GM12872 (cell line): Measurements from ENCODE around the gene NTF3.

ENCODE experiments used
- TF ChIP-seq, protein P1 (sequence below): IDR thresholded peaks from 3 replicates; pipeline ENCODE4 v1.5.1; 2011; ENCODE audit warnings: low read depth, mild to moderate bottlenecking, low read length, moderate library complexity; ENCODE audit not compliant: insufficient read depth

The NTF3 gene

DNA sequence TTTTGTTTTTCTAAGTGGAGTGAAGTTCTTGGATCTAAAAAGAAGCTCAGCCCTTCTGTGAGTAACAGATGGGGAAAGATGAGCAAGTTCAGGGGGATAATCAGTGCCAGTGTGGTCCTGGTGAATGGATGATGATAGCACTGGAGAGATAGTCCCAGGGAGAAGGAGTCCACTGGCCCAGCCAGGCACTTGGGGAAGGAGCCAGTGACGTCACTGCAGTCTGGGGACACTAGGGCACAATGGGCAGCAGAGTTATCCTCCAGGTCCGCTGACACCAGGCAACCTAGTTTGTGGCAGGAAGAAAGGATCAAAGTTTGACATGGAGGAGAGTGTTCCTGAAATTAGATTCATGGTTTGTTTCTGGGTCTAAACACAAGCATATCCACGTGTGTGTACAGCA, 101.5 kb downstream of the NTF3 start:
- TF ChIP-seq, protein P1, sequence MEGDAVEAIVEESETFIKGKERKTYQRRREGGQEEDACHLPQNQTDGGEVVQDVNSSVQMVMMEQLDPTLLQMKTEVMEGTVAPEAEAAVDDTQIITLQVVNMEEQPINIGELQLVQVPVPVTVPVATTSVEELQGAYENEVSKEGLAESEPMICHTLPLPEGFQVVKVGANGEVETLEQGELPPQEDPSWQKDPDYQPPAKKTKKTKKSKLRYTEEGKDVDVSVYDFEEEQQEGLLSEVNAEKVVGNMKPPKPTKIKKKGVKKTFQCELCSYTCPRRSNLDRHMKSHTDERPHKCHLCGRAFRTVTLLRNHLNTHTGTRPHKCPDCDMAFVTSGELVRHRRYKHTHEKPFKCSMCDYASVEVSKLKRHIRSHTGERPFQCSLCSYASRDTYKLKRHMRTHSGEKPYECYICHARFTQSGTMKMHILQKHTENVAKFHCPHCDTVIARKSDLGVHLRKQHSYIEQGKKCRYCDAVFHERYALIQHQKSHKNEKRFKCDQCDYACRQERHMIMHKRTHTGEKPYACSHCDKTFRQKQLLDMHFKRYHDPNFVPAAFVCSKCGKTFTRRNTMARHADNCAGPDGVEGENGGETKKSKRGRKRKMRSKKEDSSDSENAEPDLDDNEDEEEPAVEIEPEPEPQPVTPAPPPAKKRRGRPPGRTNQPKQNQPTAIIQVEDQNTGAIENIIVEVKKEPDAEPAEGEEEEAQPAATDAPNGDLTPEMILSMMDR = no peak

DNA sequence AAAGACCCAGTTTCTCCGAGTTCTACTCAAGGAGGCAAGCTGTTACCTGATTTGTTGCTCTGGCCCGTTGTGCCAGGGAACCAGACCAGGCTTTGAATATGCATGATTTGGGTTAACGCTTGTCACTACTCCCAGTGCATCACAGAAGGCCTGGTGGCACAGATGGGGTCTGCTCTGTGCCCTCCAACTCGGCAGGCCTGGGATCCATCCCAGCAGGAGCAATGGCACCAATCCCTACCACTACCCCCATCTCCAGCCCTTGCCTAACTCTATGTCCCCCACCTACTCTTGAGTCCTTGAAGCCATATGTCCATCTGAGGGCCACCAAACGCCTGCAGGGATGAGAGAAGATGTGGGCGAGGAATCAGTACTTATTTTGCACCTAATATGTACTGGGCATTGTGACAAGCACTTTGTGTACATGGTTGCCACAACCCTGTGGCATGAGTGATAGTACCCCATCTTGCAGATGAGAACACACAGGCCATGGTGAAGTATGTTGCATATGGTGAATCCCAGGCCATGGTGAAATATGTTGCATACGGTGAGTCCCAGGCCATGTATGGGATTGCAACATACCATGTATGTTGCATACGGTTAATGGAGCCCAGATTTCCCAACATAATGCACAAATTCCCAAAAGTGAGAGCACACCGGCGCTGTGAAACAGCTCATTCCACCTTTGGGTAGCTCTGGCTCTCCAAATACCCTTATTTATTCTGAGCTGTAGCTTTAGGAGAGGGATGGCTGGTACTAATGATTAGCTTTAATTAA, 102.7 kb downstream of the NTF3 start:
- TF ChIP-seq, protein P1 = no peak

DNA sequence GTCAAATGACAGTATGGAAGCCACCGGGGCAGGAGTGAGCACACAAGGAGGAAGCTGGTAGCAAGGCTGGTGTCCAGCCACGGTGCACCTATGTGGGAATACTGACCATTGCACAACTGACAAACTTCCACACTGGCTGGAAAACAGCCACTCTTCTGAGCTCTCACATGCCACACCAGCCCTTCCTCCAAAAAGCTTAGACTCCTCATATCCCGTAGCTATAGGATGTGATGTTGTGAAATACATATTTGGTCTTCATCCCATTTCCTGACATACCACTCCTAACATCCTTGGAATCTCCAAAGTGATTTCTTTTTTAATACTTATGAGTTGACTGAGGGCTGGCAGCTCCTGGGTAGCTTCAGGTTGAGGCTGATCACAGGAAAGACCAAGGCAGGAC, 103.6 kb downstream of the NTF3 start:
- TF ChIP-seq, protein P1 = no peak

DNA sequence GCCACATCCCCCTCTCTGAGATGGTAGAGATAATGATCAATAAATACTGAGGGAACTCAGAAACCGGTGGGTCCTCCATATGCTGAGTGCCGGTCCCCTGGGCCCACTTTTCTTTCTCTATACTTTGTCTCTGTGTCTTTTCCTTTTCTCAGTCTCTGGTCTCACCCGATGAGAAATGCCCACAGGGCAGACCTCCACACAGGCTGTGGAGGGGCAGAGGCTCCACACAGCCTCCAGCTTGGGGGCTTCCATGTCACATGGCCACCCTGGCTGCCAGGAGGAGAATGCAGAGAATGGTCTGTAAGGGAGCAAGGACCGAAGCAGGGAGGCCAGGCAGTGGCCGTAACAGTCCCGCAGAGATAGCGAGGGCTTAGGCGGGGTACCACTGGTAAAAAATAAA, 105.9 kb downstream of the NTF3 start:
- TF ChIP-seq, protein P1 = no peak
